ENCODE measurements around the gene SH3RF2.

DNA sequence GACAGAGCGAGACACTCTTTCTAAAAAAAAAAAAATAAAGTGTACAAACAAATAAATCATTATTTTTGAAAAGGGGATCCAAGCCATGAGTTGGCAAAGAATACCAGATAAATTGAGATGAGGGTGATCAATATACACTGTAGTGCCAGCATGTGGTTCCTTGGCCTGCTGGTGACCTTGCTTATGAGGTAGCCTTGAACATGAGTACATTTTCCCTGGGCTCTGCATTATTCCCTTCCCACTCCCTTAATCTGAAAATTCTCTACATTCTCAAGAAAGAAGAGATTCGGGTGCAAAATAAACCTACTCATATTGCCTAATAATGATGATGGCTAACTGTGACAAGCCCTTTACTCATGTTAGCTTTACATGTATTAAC, 33.3 kb downstream of the SH3RF2 start:
- TF ChIP-seq, protein P1, sequence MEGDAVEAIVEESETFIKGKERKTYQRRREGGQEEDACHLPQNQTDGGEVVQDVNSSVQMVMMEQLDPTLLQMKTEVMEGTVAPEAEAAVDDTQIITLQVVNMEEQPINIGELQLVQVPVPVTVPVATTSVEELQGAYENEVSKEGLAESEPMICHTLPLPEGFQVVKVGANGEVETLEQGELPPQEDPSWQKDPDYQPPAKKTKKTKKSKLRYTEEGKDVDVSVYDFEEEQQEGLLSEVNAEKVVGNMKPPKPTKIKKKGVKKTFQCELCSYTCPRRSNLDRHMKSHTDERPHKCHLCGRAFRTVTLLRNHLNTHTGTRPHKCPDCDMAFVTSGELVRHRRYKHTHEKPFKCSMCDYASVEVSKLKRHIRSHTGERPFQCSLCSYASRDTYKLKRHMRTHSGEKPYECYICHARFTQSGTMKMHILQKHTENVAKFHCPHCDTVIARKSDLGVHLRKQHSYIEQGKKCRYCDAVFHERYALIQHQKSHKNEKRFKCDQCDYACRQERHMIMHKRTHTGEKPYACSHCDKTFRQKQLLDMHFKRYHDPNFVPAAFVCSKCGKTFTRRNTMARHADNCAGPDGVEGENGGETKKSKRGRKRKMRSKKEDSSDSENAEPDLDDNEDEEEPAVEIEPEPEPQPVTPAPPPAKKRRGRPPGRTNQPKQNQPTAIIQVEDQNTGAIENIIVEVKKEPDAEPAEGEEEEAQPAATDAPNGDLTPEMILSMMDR (conservative IDR thresholded peaks at IDR 0.05 in 1 of 2, IDR thresholded peaks at IDR 0.05 in 1 of 2; ENCODE audit: low read depth in 1 of 2, low read length in 2 of 2): no peak
- no peak for TF ChIP-seq EZH2 (IDR thresholded peaks at IDR 0.05; ENCODE audit: low read length, missing control alignments)
